Mesendoderm (in vitro differentiated cells): ENCODE results near the gene UBASH3B.

Experiments
- DNase-seq: peaks from one replicate; pipeline ENCODE4 v3.0.0; 2013
- H2AK5ac ChIP-seq: 2 replicates; pipeline ENCODE4 v1.6.1; 2013; ENCODE audit warnings: low read length, inconsistent platforms
- H2BK120ac ChIP-seq: 2 replicates; pipeline ENCODE4 v1.6.1; 2013; ENCODE audit warnings: low read depth, mild to moderate bottlenecking, low read length, moderate library complexity, mixed read lengths
- H2BK15ac ChIP-seq: replicated peaks from 2 replicates; pipeline ENCODE4 v1.6.1; 2013; ENCODE audit warnings: low read depth, mild to moderate bottlenecking, moderate library complexity
- H2BK5ac ChIP-seq: 2 replicates; pipeline ENCODE4 v1.6.1; 2013; ENCODE audit warnings: low read length, inconsistent platforms
- H3K18ac ChIP-seq: 2 replicates; pipeline ENCODE4 v1.6.1; 2013; ENCODE audit warnings: mild to moderate bottlenecking, low read length, mixed read lengths
- H3K23ac ChIP-seq: one replicate; pipeline ENCODE4 v1.6.1; 2013; ENCODE audit warnings: low read length
- H3K27ac ChIP-seq: 2 replicates; pipeline ENCODE4 v1.5.1; 2013; ENCODE audit warnings: low read depth, mild to moderate bottlenecking, inconsistent platforms, low read length, moderate library complexity
- H3K27me3 ChIP-seq: 2 replicates; pipeline ENCODE4 v1.6.1; 2013; ENCODE audit warnings: low read length, control low read depth, mild to moderate bottlenecking, inconsistent platforms; ENCODE audit not compliant: insufficient read depth, poor library complexity
- H3K36me3 ChIP-seq: 2 replicates; pipeline ENCODE4 v1.6.1; 2013; ENCODE audit warnings: low read length, inconsistent platforms; ENCODE audit not compliant: control insufficient read depth, insufficient read depth
- H3K4ac ChIP-seq: one replicate; pipeline ENCODE4 v1.6.1; 2013; ENCODE audit warnings: low read depth, mild to moderate bottlenecking, low read length, moderate library complexity
- H3K4me1 ChIP-seq: 2 replicates; pipeline ENCODE4 v1.6.1; 2013; ENCODE audit warnings: low read depth, low read length, inconsistent platforms; ENCODE audit not compliant: control insufficient read depth
- H3K4me2 ChIP-seq: 2 replicates; pipeline ENCODE4 v1.6.1; 2013; ENCODE audit warnings: low read length
- H3K4me3 ChIP-seq: 2 replicates; pipeline ENCODE4 v1.5.1; 2013; ENCODE audit warnings: mild to moderate bottlenecking, low read length
- H3K56ac ChIP-seq: one replicate; pipeline ENCODE4 v1.6.1; 2013; ENCODE audit warnings: low read length
- H3K79me1 ChIP-seq: 2 replicates; pipeline ENCODE4 v1.6.1; 2013; ENCODE audit warnings: low read length, inconsistent platforms
- H3K79me2 ChIP-seq: 2 replicates; pipeline ENCODE4 v1.6.1; 2013; ENCODE audit warnings: mild to moderate bottlenecking, low read length; ENCODE audit not compliant: control insufficient read depth, insufficient read depth
- H3K9ac ChIP-seq: 2 replicates; pipeline ENCODE4 v1.6.1; 2013; ENCODE audit warnings: low read length, inconsistent platforms
- H4K5ac ChIP-seq: one replicate; pipeline ENCODE4 v1.6.1; 2013; ENCODE audit warnings: low read length
- H4K8ac ChIP-seq: one replicate; pipeline ENCODE4 v1.6.1; 2013; ENCODE audit warnings: low read depth, mild to moderate bottlenecking, control low read depth, low read length, moderate library complexity
- WGBS: extraction: QIAGEN DNeasy Blood & Tissue Kit; methylation state at CpG from one replicate; pipeline ENCODE4 v1.1.7; 2013; ENCODE audit warnings: low lambda C conversion rate, missing lambda C conversion rate; ENCODE audit not compliant: insufficient coverage; ENCODE audit errors: extremely low coverage; 5-methylcytosine and 5-hydroxymethylcytosine counted together

UBASH3B gene

DNA sequence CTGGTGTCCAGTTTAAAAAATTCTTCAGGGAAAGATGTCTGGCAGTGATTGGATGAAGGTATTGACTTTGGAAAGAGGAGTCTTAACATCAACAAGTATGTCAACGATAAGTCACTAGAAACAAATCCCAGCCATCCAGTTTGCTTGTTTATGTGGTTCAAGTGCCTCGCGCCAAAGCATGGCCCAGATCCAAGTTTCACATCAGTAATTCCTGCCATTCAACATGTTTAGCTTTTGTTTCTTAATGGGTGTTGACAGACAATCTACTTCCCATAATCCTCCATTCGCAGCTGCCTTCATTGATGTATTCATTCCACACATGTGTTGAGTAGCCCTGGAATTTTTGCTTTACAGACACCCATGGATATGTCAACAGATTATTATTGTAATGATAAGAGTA is 77.8 kb downstream of the UBASH3B start:
- Histone ChIP-seq H3K56ac (no peak overlapping the region), H3K4ac (no peak overlapping the region), H3K4me2 (no peak overlapping the region), H3K79me1 (no peaks in the 10 kb centered on the region), H3K79me2 (no peaks in the 10 kb centered on the region), H3K4me3 (no peak overlapping the region), H3K9ac (no peak overlapping the region), H4K8ac (no peak overlapping the region), H2BK120ac (no peak overlapping the region), H2BK15ac (no peak overlapping the region), H3K23ac (no peak overlapping the region), H2AK5ac (no peak overlapping the region), H3K36me3 (no peaks in the 10 kb centered on the region), H3K27me3 (no peaks in the 10 kb centered on the region), H3K27ac (no peak overlapping the region), H3K18ac (no peak overlapping the region), H3K4me1 (peaks cover 5% of the 10 kb centered on the region), H4K5ac (no peak overlapping the region), H2BK5ac (no peak overlapping the region)
- DNase-seq = no peak
- no CpG with 5 or more reads among the region's 4 CpGs for WGBS

DNA sequence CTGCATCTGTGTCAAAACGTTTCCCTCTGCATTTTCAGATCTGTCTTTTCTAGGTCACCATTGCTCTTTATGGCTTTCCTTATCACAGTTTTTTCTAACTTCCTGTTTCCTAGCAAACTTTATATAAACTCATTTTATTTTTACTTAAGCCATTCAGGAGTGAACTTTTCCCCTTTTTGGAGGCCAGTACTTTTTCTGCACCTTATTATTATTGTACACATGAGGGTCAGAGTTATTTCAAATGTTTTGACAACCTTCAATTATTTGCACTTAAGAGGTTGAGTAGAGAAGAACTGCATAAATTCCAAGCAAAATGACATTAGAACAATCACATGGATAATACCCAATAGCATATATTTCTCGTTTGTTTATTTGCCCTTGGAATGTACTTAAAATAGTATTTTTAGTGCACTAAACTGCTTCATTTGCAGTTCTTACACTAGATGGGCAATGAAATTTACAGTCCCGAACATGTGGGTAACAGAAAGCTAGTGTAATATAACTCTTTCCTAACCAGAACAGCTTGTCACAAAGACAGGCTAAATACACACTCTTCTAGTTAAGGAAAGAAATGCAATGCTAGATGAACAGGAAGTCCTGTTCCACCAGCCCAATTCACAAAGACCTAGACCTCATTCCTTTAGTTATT is 79.5 kb downstream of the UBASH3B start:
- H3K4me1 ChIP-seq = peaks cover 5% of the 10 kb centered on the region

GRCh38 chr11:122737951-122738693 is 82.6 kb downstream of the UBASH3B start:
- Histone ChIP-seq H3K4me3 (no peak overlapping the region), H3K27ac (no peak overlapping the region), H2BK15ac (no peak overlapping the region), H3K79me1 (no peaks in the 10 kb centered on the region), H3K4me2 (no peak overlapping the region), H3K36me3 (no peaks in the 10 kb centered on the region), H3K23ac (peak overlapping the region; percentile 39), H2BK5ac (no peak overlapping the region), H2BK120ac (no peak overlapping the region), H3K56ac (no peak overlapping the region), H4K5ac (no peak overlapping the region), H3K9ac (no peak overlapping the region), H3K18ac (no peak overlapping the region), H3K4ac (no peak overlapping the region), H3K79me2 (no peaks in the 10 kb centered on the region), H2AK5ac (no peak overlapping the region), H3K4me1 (no peaks in the 10 kb centered on the region), H4K8ac (no peak overlapping the region), H3K27me3 (no peaks in the 10 kb centered on the region)
- peak; percentile 29 for DNase-seq
- WGBS = no CpG with 5 or more reads among the region's 5 CpGs

More for the DNA sequence above, 79.5 kb downstream of the UBASH3B start:
- H4K8ac ChIP-seq = no peak overlapping the region
- H3K79me2 ChIP-seq = no peaks in the 10 kb centered on the region
- no peak overlapping the region for H3K56ac ChIP-seq
- WGBS = no CpG with 5 or more reads among the region's 3 CpGs
- no peaks in the 10 kb centered on the region for H3K27me3 ChIP-seq
- H3K27ac ChIP-seq = no peak overlapping the region
- no peak overlapping the region for H3K9ac ChIP-seq
- H3K18ac ChIP-seq = no peak overlapping the region
- H2BK120ac ChIP-seq = no peak overlapping the region
- no peaks in the 10 kb centered on the region for H3K36me3 ChIP-seq
- no peak overlapping the region for H2AK5ac ChIP-seq
- no peak overlapping the region for H2BK5ac ChIP-seq
- no peak overlapping the region for H2BK15ac ChIP-seq
- H3K23ac ChIP-seq = no peak overlapping the region
- H4K5ac ChIP-seq = no peak overlapping the region
- no peak overlapping the region for H3K4me2 ChIP-seq
- no peak overlapping the region for H3K4ac ChIP-seq
- no peaks in the 10 kb centered on the region for H3K79me1 ChIP-seq
- DNase-seq = no peak
- H3K4me3 ChIP-seq = no peak overlapping the region

DNA sequence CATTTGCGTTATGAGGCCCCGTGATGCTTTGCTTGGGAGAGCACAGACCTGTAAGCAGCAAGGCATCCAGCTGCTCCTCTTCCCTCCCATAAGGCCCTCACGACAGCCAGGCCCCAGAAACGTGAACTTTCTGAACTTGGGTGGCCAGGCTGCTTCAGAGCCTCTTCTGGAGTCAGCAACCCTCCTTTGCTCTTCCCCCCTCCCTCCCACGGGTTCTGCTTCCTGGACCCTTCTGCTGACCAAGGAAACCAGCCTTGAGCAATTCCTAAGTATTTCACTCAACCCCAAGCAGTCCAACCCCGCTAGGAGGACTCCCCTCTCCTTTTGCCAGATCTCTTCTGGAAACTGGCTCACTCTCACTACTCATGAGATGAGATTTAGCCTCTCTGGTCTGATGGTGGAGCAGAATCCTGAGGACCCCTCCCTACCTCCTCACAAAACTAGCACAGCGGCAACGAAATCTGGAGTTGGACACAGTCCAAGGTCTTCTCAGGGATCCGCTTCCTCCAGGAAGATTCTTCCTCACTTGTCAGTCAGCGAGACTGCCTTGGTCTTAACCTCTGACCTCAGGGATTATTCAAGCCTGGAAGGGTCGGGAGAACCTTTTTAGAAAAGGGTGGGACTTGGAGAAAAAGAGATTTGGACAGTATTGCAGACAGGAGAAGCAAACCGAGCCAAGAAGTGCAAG is 86.2 kb downstream of the UBASH3B start:
- no peak overlapping the region for H3K27ac ChIP-seq
- WGBS = no CpG with 5 or more reads among the region's 12 CpGs

GRCh38 chr11:122742301-122743018 is 86.9 kb downstream of the UBASH3B start:
- Histone ChIP-seq H3K4me2 (no peak overlapping the region), H3K4me3 (no peak overlapping the region), H3K79me1 (peaks cover 2% of the 10 kb centered on the region), H4K8ac (no peak overlapping the region), H2BK120ac (no peak overlapping the region), H3K4ac (no peak overlapping the region), H3K79me2 (no peaks in the 10 kb centered on the region), H4K5ac (no peak overlapping the region), H3K23ac (no peak overlapping the region), H3K36me3 (no peaks in the 10 kb centered on the region), H3K27ac (no peak overlapping the region), H3K56ac (no peak overlapping the region), H3K4me1 (no peaks in the 10 kb centered on the region), H3K27me3 (no peaks in the 10 kb centered on the region), H2BK15ac (no peak overlapping the region), H3K9ac (no peak overlapping the region), H2BK5ac (no peak overlapping the region), H2AK5ac (no peak overlapping the region), H3K18ac (no peak overlapping the region)
- no peak for DNase-seq
- no CpG with 5 or more reads among the region's 11 CpGs for WGBS

More for the DNA sequence above, 86.2 kb downstream of the UBASH3B start:
- Histone ChIP-seq H3K36me3 (no peaks in the 10 kb centered on the region), H4K8ac (no peak overlapping the region), H3K23ac (no peak overlapping the region), H3K4me1 (no peaks in the 10 kb centered on the region), H3K18ac (no peak overlapping the region), H3K79me1 (peaks cover 2% of the 10 kb centered on the region), H2BK120ac (no peak overlapping the region), H3K4me3 (no peak overlapping the region), H3K4me2 (no peak overlapping the region), H2BK5ac (no peak overlapping the region), H3K56ac (no peak overlapping the region), H4K5ac (no peak overlapping the region), H3K9ac (no peak overlapping the region), H3K4ac (no peak overlapping the region), H2AK5ac (no peak overlapping the region), H2BK15ac (no peak overlapping the region), H3K79me2 (no peaks in the 10 kb centered on the region), H3K27me3 (no peaks in the 10 kb centered on the region)
- DNase-seq = no peak
